SK-N-SH (cell line): ENCODE results near the gene PERCC1. TPM values are rescaled to one million over a fixed set of nuclear protein-coding genes. Genes with fewer than 3 reads are reported as not detected.

Experiments
- CTCF ChIA-PET: fragments of 300-600, 350-600 bp; formaldehyde crosslinking; extraction: SDS; loops from one replicate; lab custom pipeline; 2021; lab: Yijun Ruan, JAX
- POLR2A ChIA-PET: fragments of 350-600 bp; sonication (Branson Sonifier 250); formaldehyde crosslinking; extraction: SDS; loops from one replicate; lab custom pipeline; 2020; ENCODE audit warnings: antibody characterized with exemption, inconsistent platforms; lab: Yijun Ruan, JAX
- DNase-seq: peaks from one replicate; pipeline ENCODE4 v3.0.0; 2012
- H2AFZ ChIP-seq: fragments of 200-600 bp; sonication (generic); 2 replicates; pipeline ENCODE4 v1.8.1; 2016; ENCODE audit warnings: antibody characterized with exemption, mild to moderate bottlenecking, low read depth
- H3F3A ChIP-seq: fragments of 200-600 bp; sonication (generic); replicated peaks from 2 replicates; pipeline ENCODE3; 2016; ENCODE audit warnings: antibody characterized with exemption, mild to moderate bottlenecking; ENCODE audit not compliant: insufficient read depth
- H3K27ac ChIP-seq, 2 experiments: fragments of 200-500 bp in 1 of 2; fragments of 200-600 bp in 1 of 2; sonication (Bioruptor generic) in 1 of 2; sonication (generic), shearing (Covaris generic) in 1 of 2; 2 replicates each; pipeline versions ENCODE4 v1.5.1 to v1.6.1; 2014 to 2016; ENCODE audit warnings: low read depth in 2 of 2, inconsistent platforms in 1 of 2, low read length in 1 of 2, mild to moderate bottlenecking in 1 of 2, mixed read lengths in 1 of 2
- H3K27me3 ChIP-seq: fragments of 200-600 bp; sonication (generic), shearing (Covaris generic); 2 replicates; pipeline ENCODE4 v1.6.1; 2016; ENCODE audit warnings: mixed run types; ENCODE audit not compliant: insufficient read depth
- H3K36me3 ChIP-seq, 2 experiments: fragments of 200-500 bp in 1 of 2; fragments of 200-600 bp in 1 of 2; sonication (Bioruptor generic) in 1 of 2; sonication (generic) in 1 of 2; replicated peaks in 1 of 2; 2 replicates each; pipeline versions ENCODE3 to v1.5.1; 2014 to 2016; ENCODE audit warnings: low read length in 1 of 2, mild to moderate bottlenecking in 1 of 2; ENCODE audit not compliant: insufficient read depth in 2 of 2, control insufficient read depth in 1 of 2
- H3K4me1 ChIP-seq, 2 experiments: fragments of 200-500 bp in 1 of 2; fragments of 200-600 bp in 1 of 2; sonication (Bioruptor generic) in 1 of 2; sonication (generic), shearing (Covaris generic) in 1 of 2; 2 replicates each; pipeline versions ENCODE4 v1.5.1 to v1.6.1; 2014 to 2016; ENCODE audit warnings: low read depth in 1 of 2, low read length in 1 of 2, mixed run types in 1 of 2; ENCODE audit not compliant: insufficient read depth in 2 of 2, control insufficient read depth in 1 of 2
- H3K4me2 ChIP-seq: fragments of 200-600 bp; sonication (generic), shearing (Covaris generic); 2 replicates; pipeline ENCODE4 v1.6.1; 2017; ENCODE audit warnings: mixed run types
- H3K4me3 ChIP-seq, 2 experiments: fragments of 200-500 bp in 1 of 2; fragments of 200-600 bp in 1 of 2; sonication (Bioruptor generic) in 1 of 2; sonication (generic), shearing (Covaris generic) in 1 of 2; 2 replicates each; pipeline versions ENCODE4 v1.5.1 to v1.8.1; 2014 to 2016; ENCODE audit warnings: low read depth in 2 of 2, inconsistent platforms in 1 of 2, low read length in 1 of 2, mild to moderate bottlenecking in 1 of 2, mixed read lengths in 1 of 2, moderate library complexity in 1 of 2
- H3K79me2 ChIP-seq: fragments of 200-600 bp; sonication (generic); 2 replicates; pipeline ENCODE4 v1.8.1; 2017; ENCODE audit warnings: mild to moderate bottlenecking; ENCODE audit not compliant: insufficient read depth
- H3K9ac ChIP-seq: fragments of 200-600 bp; sonication (generic); 2 replicates; pipeline ENCODE4 v1.6.1; 2017; ENCODE audit warnings: mixed run types
- H3K9me2 ChIP-seq: fragments of 200-600 bp; sonication (generic); 2 replicates; pipeline ENCODE4 v1.6.1; 2017; ENCODE audit warnings: mixed run types
- H3K9me3 ChIP-seq: fragments of 200-600 bp; sonication (generic); 2 replicates; pipeline ENCODE4 v1.6.1; 2017; ENCODE audit warnings: mixed run types, mild to moderate bottlenecking, moderate library complexity
- H4K20me1 ChIP-seq: fragments of 200-600 bp; sonication (generic); 2 replicates; pipeline ENCODE4 v1.6.1; 2017; ENCODE audit warnings: mild to moderate bottlenecking, mixed run types; ENCODE audit not compliant: insufficient read depth
- EP300 ChIP-seq, 2 experiments: IDR thresholded peaks; 2 replicates each; pipeline versions ENCODE4 v1.4.0 to v1.6.1; 2012; ENCODE audit warnings: borderline replicate concordance in 1 of 2, low read depth in 1 of 2, low read length in 1 of 2
- EZH2phosphoT487 ChIP-seq: fragments of 200-600 bp; sonication (generic); IDR thresholded peaks from 2 replicates; pipeline ENCODE4 v1.6.1; 2017; ENCODE audit warnings: low read depth, mixed run types, mild to moderate bottlenecking, antibody characterized with exemption, moderate library complexity, borderline replicate concordance
- FOXM1 ChIP-seq: IDR thresholded peaks from 2 replicates; pipeline ENCODE4 v1.4.0; 2012; ENCODE audit warnings: low read depth, mild to moderate bottlenecking
- GABPA ChIP-seq: IDR thresholded peaks from 2 replicates; pipeline ENCODE4 v1.4.0; 2012; ENCODE audit warnings: low read depth, mild to moderate bottlenecking
- GATA2 ChIP-seq: sonication (generic); formaldehyde crosslinking; IDR thresholded peaks from 2 replicates; pipeline ENCODE4 v1.5.0; 2020; ENCODE audit warnings: mild to moderate bottlenecking, missing genetic modification reagents
- MAX ChIP-seq: IDR thresholded peaks from 2 replicates; pipeline ENCODE4 v1.4.0; 2012; ENCODE audit warnings: low read depth
- MXI1 ChIP-seq: IDR thresholded peaks from 2 replicates; pipeline ENCODE4 v1.6.1; 2012; ENCODE audit warnings: mild to moderate bottlenecking, low read depth, low read length, improper control_type of control experiment
- PBX3 ChIP-seq: IDR thresholded peaks from 2 replicates; pipeline ENCODE4; 2012
- POLR2AphosphoS5 ChIP-seq: IDR thresholded peaks from 2 replicates; pipeline ENCODE4 v1.6.1; 2012; ENCODE audit warnings: low read depth, low read length
- RCOR1 ChIP-seq: fragments of 150-350 bp; IDR thresholded peaks from 2 replicates; pipeline ENCODE4 v1.6.1; 2017; ENCODE audit warnings: antibody characterized with exemption, low read length
- RFX5 ChIP-seq: IDR thresholded peaks from 2 replicates; pipeline ENCODE4 v1.6.1; 2012; ENCODE audit warnings: mild to moderate bottlenecking, improper control_type of control experiment, low read length
- RXRA ChIP-seq: IDR thresholded peaks from 2 replicates; pipeline ENCODE4 v1.4.0; 2012; ENCODE audit warnings: low read depth, mild to moderate bottlenecking, borderline replicate concordance
- TAF1 ChIP-seq: IDR thresholded peaks from 2 replicates; pipeline ENCODE4 v1.6.1; 2012; ENCODE audit warnings: low read depth, mild to moderate bottlenecking, low read length, moderate library complexity, borderline replicate concordance
- TEAD4 ChIP-seq: IDR thresholded peaks from 2 replicates; pipeline ENCODE4 v1.4.0; 2012; ENCODE audit warnings: mild to moderate bottlenecking, borderline replicate concordance; ENCODE audit not compliant: insufficient read depth
- USF2 ChIP-seq: fragments of 150-350 bp; IDR thresholded peaks from 2 replicates; pipeline ENCODE4 v1.6.1; 2017; ENCODE audit warnings: antibody characterized with exemption, low read length, low read depth, borderline replicate concordance
- YY1 ChIP-seq: IDR thresholded peaks from 2 replicates; pipeline ENCODE4 v1.4.0; 2012; ENCODE audit warnings: low read depth, mild to moderate bottlenecking
- ZBTB33 ChIP-seq: IDR thresholded peaks from 2 replicates; pipeline ENCODE4 v1.4.0; 2012; ENCODE audit warnings: low read depth, borderline replicate concordance
- WGBS: methylation state at CpG from one replicate; pipeline ENCODE4 v1.1.6; 2017; ENCODE audit warnings: low lambda C conversion rate; 5-methylcytosine and 5-hydroxymethylcytosine counted together
- polyA plus RNA-seq, 3 experiments: library from polyadenylated mRNA; depleted of rRNA; stranded (reverse); fragments of >200 nt; gene quantifications; 2 replicates each; pipeline ENCODE4 v1.2.3, GENCODE V29; 2012

PERCC1 gene
- polyA plus RNA-seq, 1 of the 3 experiments (the other 2 are of a cell fraction): not detected

- H3K9ac ChIP-seq: no peak overlapping the region
- CTCF ChIA-PET: interaction anchor here (1.8 to 1.9 kb wide), 2 partner anchors 10 to 63 kb away, joined by 5 read pairs; no protein-coding TSS in a partner anchor
- no peaks in the 10 kb centered on the region for H3K27me3 ChIP-seq
- TF ChIP-seq USF2: no peak
- no peak for TF ChIP-seq FOXM1
- no peak for TF ChIP-seq TEAD4
- TF ChIP-seq RFX5: no peak
- no peak for TF ChIP-seq MXI1
- TF ChIP-seq TAF1: no peak
- TF ChIP-seq GATA2 (CRISPR knock-in tag): no peak
- no peak for TF ChIP-seq GABPA
- TF ChIP-seq MAX: no peak
- no peak for TF ChIP-seq YY1
- TF ChIP-seq EZH2phosphoT487: no peak
- TF ChIP-seq RCOR1: no peak
- TF ChIP-seq PBX3: no peak
- POLR2A ChIA-PET: no interaction called here
- no peaks in the 10 kb centered on the region for H3K9me3 ChIP-seq
- no peak overlapping the region for H3K4me2 ChIP-seq
- no peaks in the 10 kb centered on the region for H3F3A ChIP-seq
- peak; percentile 27 for DNase-seq
- no peak overlapping the region for H2AFZ ChIP-seq
- 0 out of 2 replicates have a peak, but pooled peaks cover 2% of the 10 kb centered on the region for H3K79me2 ChIP-seq
- no peaks in the 10 kb centered on the region for H4K20me1 ChIP-seq
- WGBS: 83% methylated on average over 22 of the region's 29 CpGs
- H3K36me3 ChIP-seq: peaks cover 0 to 10% of the 10 kb centered on the region in 2 experiments
- H3K4me3 ChIP-seq: no peak overlapping the region
- H3K9me2 ChIP-seq: no peaks in the 10 kb centered on the region
- no peak overlapping the region for H3K27ac ChIP-seq
- H3K4me1 ChIP-seq: no peaks in the 10 kb centered on the region
Measured at GRCh38 chr16:1401061-1401757, 29.7 kb upstream of the PERCC1 start.

- H3K9me3 ChIP-seq: no peaks in the 10 kb centered on the region
- no peak for DNase-seq
- no peak overlapping the region for H3K27ac ChIP-seq
- no peak overlapping the region for H3K9ac ChIP-seq
- no peaks in the 10 kb centered on the region for H3K27me3 ChIP-seq
- H3K4me3 ChIP-seq: no peak overlapping the region
- H3F3A ChIP-seq: no peaks in the 10 kb centered on the region
- H3K4me1 ChIP-seq: no peaks in the 10 kb centered on the region
- POLR2A ChIA-PET: no interaction called here
- no peak overlapping the region for H3K4me2 ChIP-seq
- H4K20me1 ChIP-seq: no peaks in the 10 kb centered on the region
- peaks cover 0 to 10% of the 10 kb centered on the region in 2 experiments for H3K36me3 ChIP-seq
- H2AFZ ChIP-seq: no peak overlapping the region
- H3K79me2 ChIP-seq: peaks cover 7% of the 10 kb centered on the region; the same call in 1 of the 2 replicates
- 100% methylated on average over 9 of the region's 13 CpGs for WGBS
- no peaks in the 10 kb centered on the region for H3K9me2 ChIP-seq
- CTCF ChIA-PET: interaction anchor here (1.8 to 1.9 kb wide), 2 partner anchors 10 to 63 kb away, joined by 5 read pairs; no protein-coding TSS in a partner anchor
- TF ChIP-seq RFX5 (no peak), USF2 (no peak), MXI1 (no peak), RXRA (no peak), PBX3 (no peak), YY1 (no peak), TEAD4 (no peak), MAX (no peak), FOXM1 (no peak), EP300 (IDR thresholded peaks at IDR 0.05; ENCODE audit: borderline replicate concordance in 1 of 2, low read depth in 1 of 2, low read length in 1 of 2) (no peak), TAF1 (no peak), POLR2AphosphoS5 (no peak), ZBTB33 (no peak)
Measured at GRCh38 chr16:1401758-1402154, 29.1 kb upstream of the PERCC1 start.
